Activated T-helper 2 cell treated with anti-CD3 and anti-CD28 coated beads, Interferon-gamma antibody, Interleukin-2, Interleukin-4, amounts not matched to agents 10 μg/mL and 5 μg/mL and 100 μg/mL, durations not matched to agents 14 hours and 24 hours and 36 hours (primary cell): Measurements from ENCODE around the gene PTPRG. TPM values are rescaled to one million over a fixed set of nuclear protein-coding genes. Genes with fewer than 3 reads are reported as not detected.

Experiments used
- DNase-seq: peaks from one replicate; pipeline ENCODE4 v3.0.0; 2021; ENCODE audit warnings: low spot score
- H3K27ac Mint-ChIP-seq: one replicate; pipeline ENCODE4 v1.8.0; 2021; ENCODE audit warnings: mixed read lengths
- H3K27me3 Mint-ChIP-seq: one replicate; pipeline ENCODE4 v1.8.0; 2021; ENCODE audit warnings: low read depth, mixed read lengths
- H3K36me3 Mint-ChIP-seq: one replicate; pipeline ENCODE4 v1.8.0; 2021; ENCODE audit warnings: low read depth, mixed read lengths
- H3K4me1 Mint-ChIP-seq: one replicate; pipeline ENCODE4 v1.8.0; 2021; ENCODE audit warnings: low read depth, mixed read lengths
- H3K4me3 Mint-ChIP-seq: one replicate; pipeline ENCODE4 v1.8.0; 2021; ENCODE audit warnings: low read depth, mild to moderate bottlenecking, moderate library complexity, mixed read lengths
- H3K9me3 Mint-ChIP-seq: one replicate; pipeline ENCODE4 v1.8.0; 2021; ENCODE audit warnings: mixed read lengths
- intact Hi-C: fragments of 100-400 bp; cut with micrococcal nuclease; formaldehyde crosslinking; loops from one replicate; pipeline ENCODE4 v1.15.1; 2023
- total RNA-seq: library from RNA; stranded (reverse); gene quantifications from 2 replicates; pipeline ENCODE4 v1.2.3, GENCODE V29; 2022

The PTPRG gene
- total RNA-seq, 1 donor from 2014 or later = 5.1 TPM

GRCh38 chr3:62201438-62202035 lies 640.2 kb downstream of the PTPRG start:
- Mint-ChIP-seq H3K4me3 (no peak overlapping the region), H3K36me3 (no peaks in the 10 kb centered on the region), H3K27me3 (no peaks in the 10 kb centered on the region), H3K27ac (no peak overlapping the region), H3K4me1 (no peaks in the 10 kb centered on the region), H3K9me3 (no peaks in the 10 kb centered on the region)
- no peak for DNase-seq
- intact Hi-C loops = loop anchor here (10.0 kb wide), 1 partner anchor 353 kb away; no protein-coding TSS in a partner anchor

- no peaks in the 10 kb centered on the region for H3K9me3 Mint-ChIP-seq
- intact Hi-C loops = loop anchor here (10.0 kb wide), 1 partner anchor 352 kb away; no protein-coding TSS in a partner anchor
- no peaks in the 10 kb centered on the region for H3K4me1 Mint-ChIP-seq
- no peak overlapping the region for H3K27ac Mint-ChIP-seq
- H3K4me3 Mint-ChIP-seq = no peak overlapping the region
- H3K36me3 Mint-ChIP-seq = no peaks in the 10 kb centered on the region
- DNase-seq = no peak
- no peaks in the 10 kb centered on the region for H3K27me3 Mint-ChIP-seq
Observed at GRCh38 chr3:62203152-62203551, 641.8 kb downstream of the PTPRG start.

- Mint-ChIP-seq H3K36me3 (no peaks in the 10 kb centered on the region), H3K9me3 (no peaks in the 10 kb centered on the region), H3K4me1 (no peaks in the 10 kb centered on the region), H3K4me3 (no peak overlapping the region), H3K27me3 (no peaks in the 10 kb centered on the region), H3K27ac (no peak overlapping the region)
- no peak for DNase-seq
- intact Hi-C loops = loop anchor here (10.0 kb wide), 1 partner anchor 351 kb away; no protein-coding TSS in a partner anchor
Observed at GRCh38 chr3:62203561-62203960, 642.2 kb downstream of the PTPRG start.

GRCh38 chr3:62207197-62207596 lies 645.8 kb downstream of the PTPRG start:
- intact Hi-C loops = loop anchor here (10.0 kb wide), 1 partner anchor 348 kb away; no protein-coding TSS in a partner anchor
- no peak overlapping the region for H3K27ac Mint-ChIP-seq
- no peaks in the 10 kb centered on the region for H3K36me3 Mint-ChIP-seq
- DNase-seq = no peak
- peaks cover 2% of the 10 kb centered on the region for H3K27me3 Mint-ChIP-seq
- H3K4me1 Mint-ChIP-seq = no peaks in the 10 kb centered on the region
- H3K4me3 Mint-ChIP-seq = no peak overlapping the region
- no peaks in the 10 kb centered on the region for H3K9me3 Mint-ChIP-seq

- intact Hi-C loops = loop anchor here (10.0 kb wide), 1 partner anchor 346 kb away; no protein-coding TSS in a partner anchor
- Mint-ChIP-seq H3K27ac (no peak overlapping the region), H3K4me1 (no peaks in the 10 kb centered on the region), H3K4me3 (no peak overlapping the region), H3K36me3 (no peaks in the 10 kb centered on the region), H3K27me3 (peaks cover 2% of the 10 kb centered on the region), H3K9me3 (no peaks in the 10 kb centered on the region)
- no peak for DNase-seq
Observed at GRCh38 chr3:62208385-62208784, 647.0 kb downstream of the PTPRG start.

GRCh38 chr3:62209101-62209500 lies 647.7 kb downstream of the PTPRG start:
- H3K4me1 Mint-ChIP-seq = no peaks in the 10 kb centered on the region
- H3K9me3 Mint-ChIP-seq = no peaks in the 10 kb centered on the region
- peaks cover 2% of the 10 kb centered on the region for H3K27me3 Mint-ChIP-seq
- H3K27ac Mint-ChIP-seq = no peak overlapping the region
- intact Hi-C loops = loop anchor here (10.0 kb wide), 1 partner anchor 346 kb away; no protein-coding TSS in a partner anchor
- H3K4me3 Mint-ChIP-seq = no peak overlapping the region
- H3K36me3 Mint-ChIP-seq = no peaks in the 10 kb centered on the region
- DNase-seq = no peak

- Mint-ChIP-seq H3K4me1 (no peaks in the 10 kb centered on the region), H3K27me3 (peaks cover 2% of the 10 kb centered on the region), H3K36me3 (no peaks in the 10 kb centered on the region), H3K27ac (no peak overlapping the region), H3K4me3 (no peak overlapping the region), H3K9me3 (no peaks in the 10 kb centered on the region)
- intact Hi-C loops = no loop called here
- no peak for DNase-seq
Observed at GRCh38 chr3:62210011-62210410, 648.6 kb downstream of the PTPRG start.

GRCh38 chr3:62211675-62212429 lies 650.5 kb downstream of the PTPRG start:
- intact Hi-C loops = no loop called here

GRCh38 chr3:62214850-62215249 lies 653.5 kb downstream of the PTPRG start:
- no peaks in the 10 kb centered on the region for H3K4me1 Mint-ChIP-seq
- no peak overlapping the region for H3K4me3 Mint-ChIP-seq
- peaks cover 2% of the 10 kb centered on the region for H3K27me3 Mint-ChIP-seq
- no peak for DNase-seq
- H3K36me3 Mint-ChIP-seq = no peaks in the 10 kb centered on the region
- H3K9me3 Mint-ChIP-seq = no peaks in the 10 kb centered on the region
- intact Hi-C loops = no loop called here
- H3K27ac Mint-ChIP-seq = no peak overlapping the region

More at GRCh38 chr3:62211675-62212429, 650.5 kb downstream of the PTPRG start:
- no peaks in the 10 kb centered on the region for H3K9me3 Mint-ChIP-seq
- no peak for DNase-seq
- H3K4me1 Mint-ChIP-seq = no peaks in the 10 kb centered on the region
- H3K27me3 Mint-ChIP-seq = peaks cover 2% of the 10 kb centered on the region
- no peak overlapping the region for H3K4me3 Mint-ChIP-seq
- no peaks in the 10 kb centered on the region for H3K36me3 Mint-ChIP-seq
- H3K27ac Mint-ChIP-seq = no peak overlapping the region

GRCh38 chr3:62220616-62221015 lies 659.2 kb downstream of the PTPRG start:
- Mint-ChIP-seq H3K27me3 (no peaks in the 10 kb centered on the region), H3K9me3 (no peaks in the 10 kb centered on the region), H3K36me3 (no peaks in the 10 kb centered on the region), H3K27ac (no peak overlapping the region), H3K4me1 (no peaks in the 10 kb centered on the region), H3K4me3 (no peak overlapping the region)
- intact Hi-C loops = no loop called here
- no peak for DNase-seq

GRCh38 chr3:62225051-62225450 lies 663.7 kb downstream of the PTPRG start:
- H3K36me3 Mint-ChIP-seq = no peaks in the 10 kb centered on the region
- intact Hi-C loops = no loop called here
- no peaks in the 10 kb centered on the region for H3K4me1 Mint-ChIP-seq
- H3K27ac Mint-ChIP-seq = no peak overlapping the region
- DNase-seq = no peak
- no peak overlapping the region for H3K4me3 Mint-ChIP-seq
- no peaks in the 10 kb centered on the region for H3K9me3 Mint-ChIP-seq
- no peaks in the 10 kb centered on the region for H3K27me3 Mint-ChIP-seq

- no peak for DNase-seq
- H3K36me3 Mint-ChIP-seq = no peaks in the 10 kb centered on the region
- H3K27ac Mint-ChIP-seq = no peak overlapping the region
- H3K9me3 Mint-ChIP-seq = no peaks in the 10 kb centered on the region
- intact Hi-C loops = no loop called here
- no peaks in the 10 kb centered on the region for H3K4me1 Mint-ChIP-seq
- no peaks in the 10 kb centered on the region for H3K27me3 Mint-ChIP-seq
- H3K4me3 Mint-ChIP-seq = no peak overlapping the region
Observed at GRCh38 chr3:62226601-62227339, 665.4 kb downstream of the PTPRG start.

GRCh38 chr3:62228467-62228866 lies 667.1 kb downstream of the PTPRG start:
- H3K27me3 Mint-ChIP-seq = no peaks in the 10 kb centered on the region
- H3K36me3 Mint-ChIP-seq = no peaks in the 10 kb centered on the region
- H3K27ac Mint-ChIP-seq = no peak overlapping the region
- intact Hi-C loops = no loop called here
- no peaks in the 10 kb centered on the region for H3K4me1 Mint-ChIP-seq
- H3K4me3 Mint-ChIP-seq = no peak overlapping the region
- H3K9me3 Mint-ChIP-seq = no peaks in the 10 kb centered on the region
- DNase-seq = no peak
